ENCODE measurements around the gene COL12A1.

Gene COL12A1

DNA sequence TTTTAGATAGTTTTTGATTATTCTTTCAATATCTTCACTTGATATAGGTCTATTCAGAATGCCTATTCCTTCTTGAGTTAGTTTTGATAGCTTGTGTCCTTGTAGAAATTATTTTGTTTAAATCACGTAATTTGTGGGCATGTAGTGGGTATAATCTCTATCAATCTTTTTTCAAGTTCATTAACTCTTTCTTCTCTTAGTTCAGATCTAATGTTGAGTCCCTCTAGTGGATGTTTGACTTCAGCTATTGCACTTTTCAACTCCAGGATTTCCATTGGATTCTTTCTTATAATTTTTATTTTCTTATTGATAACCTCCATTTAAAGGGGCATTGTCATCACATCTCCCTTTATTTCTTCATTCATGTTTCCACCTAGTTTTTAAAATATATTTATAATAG is 135.6 kb downstream of the COL12A1 start:
- Histone ChIP-seq H3K14ac (ENCODE audit: low read length in 2 of 2) (no peak overlapping the region), H2BK12ac (ENCODE audit: low read length in 2 of 2) (no peak overlapping the region), H3K9me3 (ENCODE audit: control insufficient read depth, low read length) (no peaks in the 10 kb centered on the region), H3K4me1 (ENCODE audit: control insufficient read depth, insufficient read depth, low read depth, low read length) (peaks cover 2% of the 10 kb centered on the region), H3K18ac (ENCODE audit: low read depth in 1 of 2, low read length in 2 of 2) (no peak overlapping the region), H3K4me3 (ENCODE audit: insufficient read depth in 1 of 2, low read depth in 1 of 2, low read length in 2 of 2) (no peak overlapping the region), H3K9ac (ENCODE audit: low read length) (no peak overlapping the region), H2BK120ac (ENCODE audit: low read depth, low read length) (no peak overlapping the region), H3K4me2 (ENCODE audit: low read length, poor library complexity, severe bottlenecking) (no peak overlapping the region), H3K79me1 (replicated peaks; ENCODE audit: low read length, poor library complexity, severe bottlenecking) (no peaks in the 10 kb centered on the region), H4K91ac (ENCODE audit: low read length) (no peak overlapping the region), H2AK5ac (ENCODE audit: low read length, severe bottlenecking) (no peak overlapping the region), H2BK15ac (ENCODE audit: low read depth, poor library complexity, severe bottlenecking) (no peak overlapping the region), H3K27me3 (ENCODE audit: control insufficient read depth in 1 of 2, insufficient read depth in 1 of 2, low read length in 2 of 2) (no peaks in the 10 kb centered on the region), H3K4ac (ENCODE audit: low read depth in 1 of 2, low read length in 2 of 2) (no peak overlapping the region), H4K8ac (ENCODE audit: low read length) (no peak overlapping the region), H2AFZ (ENCODE audit: low read depth, low read length) (no peak overlapping the region), H3K27ac (ENCODE audit: low read length, poor library complexity, severe bottlenecking) (no peak overlapping the region), H3K36me3 (ENCODE audit: control insufficient read depth in 1 of 2, insufficient read depth in 2 of 2, low read depth in 1 of 2, low read length in 2 of 2) (no peaks in the 10 kb centered on the region), H3K23ac (ENCODE audit: low read length in 2 of 2) (no peak overlapping the region), H2BK5ac (ENCODE audit: low read depth, low read length, poor library complexity, severe bottlenecking) (no peak overlapping the region)
- DNase-seq = no peak
- no CpG with 5 or more reads among the region's 1 CpG for WGBS

GRCh38 chr6:75065523-75065922 is 140.3 kb downstream of the COL12A1 start:
- no peak overlapping the region for H3K4ac ChIP-seq (ENCODE audit: low read depth in 1 of 2, low read length in 2 of 2)
- peak overlapping the region; percentile 69 for H3K27ac ChIP-seq (ENCODE audit: low read length, poor library complexity, severe bottlenecking)
- WGBS = 21% methylated on average over 5 of the region's 5 CpGs
- no peak overlapping the region for H2BK120ac ChIP-seq (ENCODE audit: low read depth, low read length)
- no peak overlapping the region for H4K8ac ChIP-seq (ENCODE audit: low read length)
- H4K91ac ChIP-seq (ENCODE audit: low read length) = no peak overlapping the region
- H2AFZ ChIP-seq (ENCODE audit: low read depth, low read length) = no peak overlapping the region
- no peak overlapping the region for H3K9ac ChIP-seq (ENCODE audit: low read length)
- peak; percentile 43 for DNase-seq
- H3K4me2 ChIP-seq (ENCODE audit: low read length, poor library complexity, severe bottlenecking) = peak overlapping the region; percentile 18
- H3K18ac ChIP-seq (ENCODE audit: low read depth in 1 of 2, low read length in 2 of 2) = no peak overlapping the region
- no peak overlapping the region for H2BK15ac ChIP-seq (ENCODE audit: low read depth, poor library complexity, severe bottlenecking)
- H3K4me3 ChIP-seq (ENCODE audit: insufficient read depth in 1 of 2, low read depth in 1 of 2, low read length in 2 of 2) = no peak overlapping the region
- H3K79me1 ChIP-seq (replicated peaks; ENCODE audit: low read length, poor library complexity, severe bottlenecking) = no peaks in the 10 kb centered on the region
- H3K23ac ChIP-seq (ENCODE audit: low read length in 2 of 2) = no peak overlapping the region
- H2BK12ac ChIP-seq (ENCODE audit: low read length in 2 of 2) = no peak overlapping the region
- H3K9me3 ChIP-seq (ENCODE audit: control insufficient read depth, low read length) = no peaks in the 10 kb centered on the region
- no peak overlapping the region for H2BK5ac ChIP-seq (ENCODE audit: low read depth, low read length, poor library complexity, severe bottlenecking)
- H3K14ac ChIP-seq (ENCODE audit: low read length in 2 of 2) = no peak overlapping the region
- H3K27me3 ChIP-seq (ENCODE audit: control insufficient read depth in 1 of 2, insufficient read depth in 1 of 2, low read length in 2 of 2) = no peaks in the 10 kb centered on the region
- H2AK5ac ChIP-seq (ENCODE audit: low read length, severe bottlenecking) = no peak overlapping the region
- no peaks in the 10 kb centered on the region for H3K36me3 ChIP-seq (ENCODE audit: control insufficient read depth in 1 of 2, insufficient read depth in 2 of 2, low read depth in 1 of 2, low read length in 2 of 2)
- peaks cover 4% of the 10 kb centered on the region for H3K4me1 ChIP-seq (ENCODE audit: control insufficient read depth, insufficient read depth, low read depth, low read length)

DNA sequence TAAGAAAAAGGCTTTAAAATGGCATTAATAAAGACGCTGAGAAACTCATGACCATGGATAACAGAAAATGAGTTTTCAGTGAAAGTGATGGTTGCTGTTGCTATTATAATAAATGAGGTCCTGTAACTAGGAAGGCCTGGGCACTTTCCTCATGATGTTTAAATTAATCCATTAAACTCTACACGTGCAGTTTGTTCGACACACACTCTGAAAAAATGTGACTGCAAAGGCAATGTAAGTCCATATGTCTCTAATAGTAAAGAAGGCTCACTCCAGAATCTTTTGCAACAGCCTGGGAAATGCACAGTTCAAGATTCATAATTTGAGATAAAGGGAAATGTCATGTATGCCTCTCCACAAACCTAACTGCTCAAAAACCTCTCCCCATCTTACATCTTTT is 153.4 kb downstream of the COL12A1 start:
- no peak for DNase-seq
- Histone ChIP-seq H4K91ac (ENCODE audit: low read length) (no peak overlapping the region), H3K9ac (ENCODE audit: low read length) (no peak overlapping the region), H4K8ac (ENCODE audit: low read length) (no peak overlapping the region), H3K27me3 (ENCODE audit: control insufficient read depth in 1 of 2, insufficient read depth in 1 of 2, low read length in 2 of 2) (no peaks in the 10 kb centered on the region), H3K14ac (ENCODE audit: low read length in 2 of 2) (no peak overlapping the region), H3K4me3 (ENCODE audit: insufficient read depth in 1 of 2, low read depth in 1 of 2, low read length in 2 of 2) (no peak overlapping the region), H3K9me3 (ENCODE audit: control insufficient read depth, low read length) (no peaks in the 10 kb centered on the region), H2BK15ac (ENCODE audit: low read depth, poor library complexity, severe bottlenecking) (no peak overlapping the region), H2BK12ac (ENCODE audit: low read length in 2 of 2) (no peak overlapping the region), H2AFZ (ENCODE audit: low read depth, low read length) (no peak overlapping the region), H3K79me1 (replicated peaks; ENCODE audit: low read length, poor library complexity, severe bottlenecking) (no peaks in the 10 kb centered on the region), H3K27ac (ENCODE audit: low read length, poor library complexity, severe bottlenecking) (no peak overlapping the region), H3K36me3 (ENCODE audit: control insufficient read depth in 1 of 2, insufficient read depth in 2 of 2, low read depth in 1 of 2, low read length in 2 of 2) (no peaks in the 10 kb centered on the region), H3K4me2 (ENCODE audit: low read length, poor library complexity, severe bottlenecking) (no peak overlapping the region), H3K18ac (ENCODE audit: low read depth in 1 of 2, low read length in 2 of 2) (no peak overlapping the region), H3K23ac (ENCODE audit: low read length in 2 of 2) (no peak overlapping the region), H3K4me1 (ENCODE audit: control insufficient read depth, insufficient read depth, low read depth, low read length) (no peaks in the 10 kb centered on the region), H3K4ac (ENCODE audit: low read depth in 1 of 2, low read length in 2 of 2) (no peak overlapping the region), H2BK120ac (ENCODE audit: low read depth, low read length) (no peak overlapping the region), H2AK5ac (ENCODE audit: low read length, severe bottlenecking) (no peak overlapping the region), H2BK5ac (ENCODE audit: low read depth, low read length, poor library complexity, severe bottlenecking) (no peak overlapping the region)
- 93% methylated on average over 3 of the region's 3 CpGs for WGBS

DNA sequence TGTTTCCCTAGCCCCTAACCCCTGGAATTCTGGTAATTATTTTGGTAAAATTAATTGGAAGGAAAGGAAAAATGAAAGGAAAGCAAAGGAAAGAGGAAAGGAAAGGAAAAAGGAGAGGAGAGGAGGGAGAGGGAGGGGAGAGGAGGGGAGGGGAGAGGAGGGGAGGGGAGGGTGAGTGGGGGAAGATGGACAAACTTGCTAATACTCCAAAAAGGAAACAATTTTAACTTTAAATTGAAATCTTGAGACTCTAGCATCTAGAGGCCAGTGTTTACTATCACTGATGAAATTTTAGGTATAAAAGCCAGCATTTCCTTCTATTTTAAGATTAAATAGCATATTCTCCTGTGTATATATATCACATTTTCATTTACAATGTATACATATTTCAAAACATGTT is 156.5 kb downstream of the COL12A1 start:
- DNase-seq = no peak
- Histone ChIP-seq H3K79me1 (replicated peaks; ENCODE audit: low read length, poor library complexity, severe bottlenecking) (no peaks in the 10 kb centered on the region), H3K36me3 (ENCODE audit: control insufficient read depth in 1 of 2, insufficient read depth in 2 of 2, low read depth in 1 of 2, low read length in 2 of 2) (no peaks in the 10 kb centered on the region), H2BK5ac (ENCODE audit: low read depth, low read length, poor library complexity, severe bottlenecking) (no peak overlapping the region), H2AK5ac (ENCODE audit: low read length, severe bottlenecking) (no peak overlapping the region), H3K14ac (ENCODE audit: low read length in 2 of 2) (no peak overlapping the region), H3K27me3 (ENCODE audit: control insufficient read depth in 1 of 2, insufficient read depth in 1 of 2, low read length in 2 of 2) (no peaks in the 10 kb centered on the region), H3K18ac (ENCODE audit: low read depth in 1 of 2, low read length in 2 of 2) (no peak overlapping the region), H2BK120ac (ENCODE audit: low read depth, low read length) (no peak overlapping the region), H2BK15ac (ENCODE audit: low read depth, poor library complexity, severe bottlenecking) (no peak overlapping the region), H3K27ac (ENCODE audit: low read length, poor library complexity, severe bottlenecking) (no peak overlapping the region), H3K4me3 (ENCODE audit: insufficient read depth in 1 of 2, low read depth in 1 of 2, low read length in 2 of 2) (no peak overlapping the region), H3K4me2 (ENCODE audit: low read length, poor library complexity, severe bottlenecking) (no peak overlapping the region), H4K8ac (ENCODE audit: low read length) (no peak overlapping the region), H2BK12ac (ENCODE audit: low read length in 2 of 2) (no peak overlapping the region), H3K9me3 (ENCODE audit: control insufficient read depth, low read length) (peaks cover 8% of the 10 kb centered on the region), H3K4me1 (ENCODE audit: control insufficient read depth, insufficient read depth, low read depth, low read length) (no peaks in the 10 kb centered on the region), H3K4ac (ENCODE audit: low read depth in 1 of 2, low read length in 2 of 2) (no peak overlapping the region), H3K23ac (ENCODE audit: low read length in 2 of 2) (no peak overlapping the region), H2AFZ (ENCODE audit: low read depth, low read length) (no peak overlapping the region), H4K91ac (ENCODE audit: low read length) (no peak overlapping the region), H3K9ac (ENCODE audit: low read length) (no peak overlapping the region)

Measured in mesenchymal stem cell (in vitro differentiated cells and primary cell).